Nephron (organoid): Measurements from ENCODE around the gene KIF3C.
A peak's percentile ranks its signal among the peaks of the same experiment; 100 is the strongest.
"Not testable (repeated sequence)": the region's sequence is repeated elsewhere in the genome, so short reads cannot be mapped to it uniquely, and the experiment has no call there.

Experiments
- H3K27ac Mint-ChIP-seq, 3 experiments: 2 replicates each; pipeline ENCODE4 v1.8.0; 2020; ENCODE audit warnings: mixed read lengths in 3 of 3, mild to moderate bottlenecking in 2 of 3, moderate library complexity in 1 of 3
- H3K27me3 Mint-ChIP-seq: 2 replicates; pipeline ENCODE4 v1.8.0; 2021; ENCODE audit warnings: low read depth, mild to moderate bottlenecking, moderate library complexity, mixed read lengths
- H3K36me3 Mint-ChIP-seq: 2 replicates; pipeline ENCODE4 v1.8.0; 2020; ENCODE audit warnings: low read depth, mixed read lengths
- H3K4me1 Mint-ChIP-seq: 2 replicates; pipeline ENCODE4 v1.8.0; 2020; ENCODE audit warnings: mixed read lengths
- H3K4me3 Mint-ChIP-seq, 3 experiments: 2 replicates each; pipeline ENCODE4 v1.8.0; 2020; ENCODE audit warnings: mild to moderate bottlenecking in 3 of 3, mixed read lengths in 3 of 3, moderate library complexity in 2 of 3
- H3K9me3 Mint-ChIP-seq: 2 replicates; pipeline ENCODE4 v1.8.0; 2020; ENCODE audit warnings: mixed read lengths
- CTCF ChIP-seq, 3 experiments: fragments of 200-600 bp; sonication (generic); IDR thresholded peaks; one replicate each; pipeline ENCODE4 v1.5.0; 2021; ENCODE audit warnings: antibody characterized with exemption in 3 of 3; ENCODE audit not compliant: unreplicated experiment in 3 of 3

Gene KIF3C

GRCh38 chr2:25915411-25915810 lies 66.9 kb downstream of the KIF3C start:
- H3K4me1 Mint-ChIP-seq: peaks cover 13% of the 10 kb centered on the region
- not testable (repeated sequence) for H3K9me3 Mint-ChIP-seq, H3K4me3 Mint-ChIP-seq, H3K27ac Mint-ChIP-seq, H3K27me3 Mint-ChIP-seq, H3K36me3 Mint-ChIP-seq

GRCh38 chr2:25913696-25913973 lies 68.7 kb downstream of the KIF3C start:
- H3K9me3 Mint-ChIP-seq, H3K36me3 Mint-ChIP-seq, H3K27me3 Mint-ChIP-seq: not testable (repeated sequence)
- Mint-ChIP-seq H3K4me1 (peaks cover 13% of the 10 kb centered on the region), H3K4me3 (peak overlapping the region in 1 of 3 experiments; percentile 0), H3K27ac (peak overlapping the region in 2 of 3 experiments; percentile 12 to 52)

- Mint-ChIP-seq H3K27ac (peak overlapping the region; percentile 35 to 52 (median 42)), H3K27me3 (no peaks in the 10 kb centered on the region)
Observed at GRCh38 chr2:25912851-25913695, 69.2 kb downstream of the KIF3C start.

GRCh38 chr2:25909574-25909973 lies 72.7 kb downstream of the KIF3C start:
- H3K36me3 Mint-ChIP-seq, H3K27ac Mint-ChIP-seq, H3K27me3 Mint-ChIP-seq, H3K9me3 Mint-ChIP-seq, H3K4me3 Mint-ChIP-seq: not testable (repeated sequence)
- peaks cover 13% of the 10 kb centered on the region for H3K4me1 Mint-ChIP-seq

More at GRCh38 chr2:25912851-25913695, 69.2 kb downstream of the KIF3C start:
- H3K9me3 Mint-ChIP-seq: no peaks in the 10 kb centered on the region
- H3K4me3 Mint-ChIP-seq: peak overlapping the region in 1 of 3 experiments; percentile 32
- peaks cover 13% of the 10 kb centered on the region for H3K4me1 Mint-ChIP-seq
- H3K36me3 Mint-ChIP-seq: no peaks in the 10 kb centered on the region
- TF ChIP-seq CTCF (IDR thresholded peaks at IDR 0.05; ENCODE audit: unreplicated experiment in 3 of 3): no peak

- H3K4me1 Mint-ChIP-seq: no peaks in the 10 kb centered on the region
- H3K36me3 Mint-ChIP-seq: no peaks in the 10 kb centered on the region
- H3K27ac Mint-ChIP-seq: no peak overlapping the region
- no peak for TF ChIP-seq CTCF (IDR thresholded peaks at IDR 0.05; ENCODE audit: unreplicated experiment in 3 of 3)
- H3K4me3 Mint-ChIP-seq: no peak overlapping the region
- no peaks in the 10 kb centered on the region for H3K27me3 Mint-ChIP-seq
- H3K9me3 Mint-ChIP-seq: no peaks in the 10 kb centered on the region
Observed at GRCh38 chr2:25905126-25905525, 77.2 kb downstream of the KIF3C start.

GRCh38 chr2:25903216-25903776 lies 79.0 kb downstream of the KIF3C start:
- Mint-ChIP-seq H3K9me3 (no peaks in the 10 kb centered on the region), H3K4me1 (no peaks in the 10 kb centered on the region), H3K4me3 (no peak overlapping the region), H3K27ac (no peak overlapping the region), H3K27me3 (no peaks in the 10 kb centered on the region), H3K36me3 (no peaks in the 10 kb centered on the region)
- TF ChIP-seq CTCF (IDR thresholded peaks at IDR 0.05; ENCODE audit: unreplicated experiment in 3 of 3): no peak

- H3K4me1 Mint-ChIP-seq: peaks cover 10% of the 10 kb centered on the region
- no peaks in the 10 kb centered on the region for H3K27me3 Mint-ChIP-seq
- H3K4me3 Mint-ChIP-seq: no peak overlapping the region
- H3K27ac Mint-ChIP-seq: no peak overlapping the region
- H3K36me3 Mint-ChIP-seq: no peaks in the 10 kb centered on the region
- no peak for TF ChIP-seq CTCF (IDR thresholded peaks at IDR 0.05; ENCODE audit: unreplicated experiment in 3 of 3)
- H3K9me3 Mint-ChIP-seq: peaks cover 4% of the 10 kb centered on the region
Observed at GRCh38 chr2:25899404-25899970, 82.8 kb downstream of the KIF3C start.
